A673 (cell line): ENCODE results near the gene SND1. TPM values are rescaled to one million over a fixed set of nuclear protein-coding genes. Genes with fewer than 3 reads are reported as not detected.

Experiments
- BruUV-seq: library from RNA; stranded (reverse); fragments of 400-500 nt; replicated peaks from 2 replicates; lab custom pipeline; 2021; lab: Mats Ljungman, UMichigan
- CTCF ChIA-PET: fragments of 300-600 bp; sonication (Branson Sonifier 250); formaldehyde crosslinking; loops from one replicate; lab custom pipeline; 2022; ENCODE audit warnings: antibody characterized with exemption; lab: Charles Lee
- POLR2A ChIA-PET: fragments of 300-600 bp; sonication (Branson Sonifier 250); formaldehyde crosslinking; loops from one replicate; lab custom pipeline; 2022; ENCODE audit warnings: antibody characterized with exemption; ENCODE audit not compliant: low non-redundant PET; lab: Charles Lee
- DNase-seq: peaks from one replicate; pipeline ENCODE4 v3.0.0-alpha.2; 2015; ENCODE audit warnings: low spot score
- H3K27ac ChIP-seq: fragments of 200-600 bp; sonication (generic); 2 replicates; pipeline ENCODE4 v1.5.1; 2016; ENCODE audit warnings: mixed run types, low read depth, mild to moderate bottlenecking, mixed read lengths, antibody characterized with exemption, low read length; ENCODE audit not compliant: poor library complexity, severe bottlenecking
- H3K27me3 ChIP-seq: fragments of 200-600 bp; sonication (generic); replicated peaks from 2 replicates; pipeline ENCODE4 v1.6.1; 2017; ENCODE audit warnings: mixed run types, low read depth, mild to moderate bottlenecking, mixed read lengths, antibody characterized with exemption, low read length; ENCODE audit not compliant: insufficient read depth, poor library complexity
- H3K36me3 ChIP-seq: fragments of 200-600 bp; sonication (generic); 2 replicates; pipeline ENCODE4 v1.6.1; 2016; ENCODE audit warnings: mixed run types, mild to moderate bottlenecking, mixed read lengths, antibody characterized with exemption, low read length; ENCODE audit not compliant: insufficient read depth, poor library complexity, severe bottlenecking
- H3K4me1 ChIP-seq: fragments of 200-600 bp; sonication (generic); 2 replicates; pipeline ENCODE4 v1.6.1; 2017; ENCODE audit warnings: mixed run types, mild to moderate bottlenecking, mixed read lengths, antibody characterized with exemption, low read length; ENCODE audit not compliant: insufficient read depth, poor library complexity, severe bottlenecking
- H3K4me3 ChIP-seq: fragments of 200-600 bp; sonication (generic); 2 replicates; pipeline ENCODE4 v1.5.1; 2016; ENCODE audit warnings: low read depth, mixed run types, mild to moderate bottlenecking, mixed read lengths, low read length; ENCODE audit not compliant: poor library complexity, severe bottlenecking
- H3K9me3 ChIP-seq: fragments of 200-600 bp; sonication (generic); 2 replicates; pipeline ENCODE4 v1.6.1; 2016; ENCODE audit warnings: mixed run types, low read depth, mild to moderate bottlenecking, mixed read lengths, antibody characterized with exemption, low read length; ENCODE audit not compliant: poor library complexity, severe bottlenecking
- EZH2 ChIP-seq: fragments of 200-600 bp; sonication (generic); IDR thresholded peaks from 2 replicates; pipeline ENCODE4 v1.6.1; 2017; ENCODE audit warnings: borderline replicate concordance, low read depth, mild to moderate bottlenecking, mixed read lengths, antibody characterized with exemption, low read length; ENCODE audit not compliant: poor library complexity, severe bottlenecking
- intact Hi-C: fragments of 100-400 bp; cut with micrococcal nuclease; formaldehyde crosslinking; loops from one replicate; pipeline ENCODE4 v1.10.0; 2022; ENCODE audit not compliant: unreplicated experiment
- total RNA-seq: library from RNA; stranded (reverse); gene quantifications from 2 replicates; pipeline ENCODE4 v1.2.3, GENCODE V29; 2021
- TF ChIP-seq, protein P1 (sequence below): fragments of 300-800, 200-600 bp; sonication (generic); conservative IDR thresholded peaks from 2 replicates; pipeline ENCODE4 v1.5.1; 2017; ENCODE audit warnings: low read depth, mild to moderate bottlenecking, antibody characterized with exemption, low read length, moderate library complexity, mixed read lengths

Gene SND1
- total RNA-seq, 1 experiment from 2014 or later = 177 TPM

DNA sequence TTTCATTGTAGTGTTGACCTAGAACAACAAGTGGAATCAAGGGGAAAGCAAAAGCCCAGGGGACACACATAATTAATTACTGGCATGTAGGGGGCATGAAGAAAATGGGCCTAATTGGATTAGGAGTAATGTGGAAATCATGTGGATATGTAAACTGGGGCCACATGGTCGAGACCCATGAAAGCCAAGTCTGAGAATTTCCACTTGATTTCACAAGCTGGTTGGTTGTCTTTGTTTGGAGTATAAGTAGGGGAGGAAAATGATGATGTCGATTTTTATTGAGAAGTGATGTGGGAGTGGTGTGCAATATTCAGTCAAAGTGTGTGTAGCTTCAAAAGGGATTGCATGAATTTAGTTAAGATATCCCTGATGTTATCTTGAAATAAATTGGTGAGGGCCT is 247.4 kb downstream of the SND1 start:
- no peaks in the 10 kb centered on the region for H3K9me3 ChIP-seq
- no peaks in the 10 kb centered on the region for H3K27me3 ChIP-seq
- ChIA-PET CTCF (no interaction called here), POLR2A (no interaction called here)
- DNase-seq = peak; percentile 52
- no peak overlapping the region for H3K27ac ChIP-seq
- no peaks in the 10 kb centered on the region for H3K36me3 ChIP-seq
- no peak overlapping the region for H3K4me3 ChIP-seq
- intact Hi-C loops = no loop called here
- TF ChIP-seq, protein P1, sequence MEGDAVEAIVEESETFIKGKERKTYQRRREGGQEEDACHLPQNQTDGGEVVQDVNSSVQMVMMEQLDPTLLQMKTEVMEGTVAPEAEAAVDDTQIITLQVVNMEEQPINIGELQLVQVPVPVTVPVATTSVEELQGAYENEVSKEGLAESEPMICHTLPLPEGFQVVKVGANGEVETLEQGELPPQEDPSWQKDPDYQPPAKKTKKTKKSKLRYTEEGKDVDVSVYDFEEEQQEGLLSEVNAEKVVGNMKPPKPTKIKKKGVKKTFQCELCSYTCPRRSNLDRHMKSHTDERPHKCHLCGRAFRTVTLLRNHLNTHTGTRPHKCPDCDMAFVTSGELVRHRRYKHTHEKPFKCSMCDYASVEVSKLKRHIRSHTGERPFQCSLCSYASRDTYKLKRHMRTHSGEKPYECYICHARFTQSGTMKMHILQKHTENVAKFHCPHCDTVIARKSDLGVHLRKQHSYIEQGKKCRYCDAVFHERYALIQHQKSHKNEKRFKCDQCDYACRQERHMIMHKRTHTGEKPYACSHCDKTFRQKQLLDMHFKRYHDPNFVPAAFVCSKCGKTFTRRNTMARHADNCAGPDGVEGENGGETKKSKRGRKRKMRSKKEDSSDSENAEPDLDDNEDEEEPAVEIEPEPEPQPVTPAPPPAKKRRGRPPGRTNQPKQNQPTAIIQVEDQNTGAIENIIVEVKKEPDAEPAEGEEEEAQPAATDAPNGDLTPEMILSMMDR = no peak
- no peak for TF ChIP-seq EZH2
- BruUV-seq = no TSS peak
- H3K4me1 ChIP-seq = peaks cover 44% of the 10 kb centered on the region

DNA sequence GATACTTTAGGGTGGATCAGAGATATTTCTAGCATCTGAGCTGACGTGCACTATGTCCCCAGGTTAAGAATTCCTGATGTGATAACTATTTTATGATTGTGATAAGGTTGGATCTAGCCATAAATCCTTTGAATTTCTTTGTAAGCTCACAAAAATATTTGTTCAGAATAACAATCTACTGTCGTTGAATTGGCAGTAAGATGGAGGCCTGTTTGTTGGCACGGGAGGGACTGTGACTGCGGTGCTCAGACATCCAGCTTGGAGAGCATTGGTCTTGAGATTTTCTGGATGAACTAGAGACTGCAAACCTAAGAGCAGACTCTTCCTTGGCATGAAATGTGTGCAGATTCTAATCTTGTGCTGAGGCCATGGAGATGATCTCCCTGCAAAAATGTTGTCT is 248.1 kb downstream of the SND1 start:
- no peaks in the 10 kb centered on the region for H3K27me3 ChIP-seq
- TF ChIP-seq EZH2 = no peak
- TF ChIP-seq, protein P1 = no peak
- intact Hi-C loops = loop anchor here (5.0 kb wide), 1 partner anchor 48 kb away; no protein-coding TSS in a partner anchor
- H3K4me1 ChIP-seq = peaks cover 44% of the 10 kb centered on the region
- no TSS peak for BruUV-seq
- H3K36me3 ChIP-seq = no peaks in the 10 kb centered on the region
- no peak overlapping the region for H3K4me3 ChIP-seq
- POLR2A ChIA-PET = no interaction called here
- DNase-seq = no peak
- H3K27ac ChIP-seq = no peak overlapping the region
- CTCF ChIA-PET = no interaction called here
- no peaks in the 10 kb centered on the region for H3K9me3 ChIP-seq

DNA sequence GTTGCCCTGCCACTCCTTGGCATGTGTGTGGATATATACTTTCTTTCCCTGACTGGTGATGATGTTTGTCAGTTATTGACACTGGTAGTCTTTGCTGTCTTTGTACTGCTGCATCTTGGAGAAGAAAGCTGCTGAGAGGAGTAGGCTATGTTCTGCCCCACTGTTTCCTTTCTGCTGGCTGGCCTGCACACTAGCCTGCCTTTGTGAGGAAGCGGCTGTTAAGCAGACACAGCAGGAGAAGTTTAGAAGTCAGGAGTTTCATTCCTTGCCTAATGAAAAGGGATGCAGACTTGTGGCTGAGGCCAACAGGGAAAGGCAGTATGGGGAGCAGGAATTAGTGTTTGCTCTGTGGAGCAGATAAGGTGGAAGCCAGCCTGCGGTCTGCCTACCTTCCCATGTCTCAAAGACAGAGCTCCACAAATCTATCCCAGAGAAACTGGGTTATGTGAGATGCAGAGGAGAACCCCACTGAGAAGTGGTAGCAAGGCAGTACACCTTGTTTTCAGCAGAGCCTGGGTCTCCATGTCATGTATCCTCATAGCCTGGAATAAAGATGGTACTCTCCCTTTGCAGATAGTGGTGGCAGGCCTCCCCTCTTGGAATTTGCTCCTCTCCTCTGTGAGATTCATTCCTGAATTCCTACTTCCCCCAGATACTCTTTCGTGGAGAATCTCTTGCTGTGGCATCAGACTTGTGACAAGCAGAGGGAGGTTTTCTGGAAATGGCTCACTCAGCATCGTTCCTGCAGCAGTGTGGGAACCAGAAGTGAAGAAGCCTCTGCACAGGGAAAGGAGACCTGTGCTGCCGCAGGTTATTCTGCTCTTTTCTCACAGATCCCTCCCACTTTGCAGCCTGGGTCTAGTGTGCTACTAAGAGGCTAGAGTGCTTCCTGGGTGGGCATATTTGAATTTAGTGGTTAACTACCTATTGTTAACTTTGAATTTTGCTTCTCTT is 249.0 kb downstream of the SND1 start:
- ChIA-PET CTCF (no interaction called here), POLR2A (no interaction called here)
- H3K4me3 ChIP-seq = no peak overlapping the region
- no peak overlapping the region for H3K27ac ChIP-seq
- H3K27me3 ChIP-seq = no peaks in the 10 kb centered on the region
- H3K36me3 ChIP-seq = no peaks in the 10 kb centered on the region
- no TSS peak for BruUV-seq
- no peak for TF ChIP-seq EZH2
- TF ChIP-seq, protein P1 = no peak
- intact Hi-C loops = loop anchor here (5.0 kb wide), 1 partner anchor 49 kb away; no protein-coding TSS in a partner anchor
- DNase-seq = no peak
- no peaks in the 10 kb centered on the region for H3K9me3 ChIP-seq
- peaks cover 44% of the 10 kb centered on the region for H3K4me1 ChIP-seq
